Measurements from ENCODE around the gene LMOD3. TPM values are rescaled to one million over a fixed set of nuclear protein-coding genes. Genes with fewer than 3 reads are reported as not detected.

LMOD3 gene
- polyA plus RNA-seq, 4 donors = 0.09 to 0.31 (median 0.27) TPM; not detected in 1

DNA sequence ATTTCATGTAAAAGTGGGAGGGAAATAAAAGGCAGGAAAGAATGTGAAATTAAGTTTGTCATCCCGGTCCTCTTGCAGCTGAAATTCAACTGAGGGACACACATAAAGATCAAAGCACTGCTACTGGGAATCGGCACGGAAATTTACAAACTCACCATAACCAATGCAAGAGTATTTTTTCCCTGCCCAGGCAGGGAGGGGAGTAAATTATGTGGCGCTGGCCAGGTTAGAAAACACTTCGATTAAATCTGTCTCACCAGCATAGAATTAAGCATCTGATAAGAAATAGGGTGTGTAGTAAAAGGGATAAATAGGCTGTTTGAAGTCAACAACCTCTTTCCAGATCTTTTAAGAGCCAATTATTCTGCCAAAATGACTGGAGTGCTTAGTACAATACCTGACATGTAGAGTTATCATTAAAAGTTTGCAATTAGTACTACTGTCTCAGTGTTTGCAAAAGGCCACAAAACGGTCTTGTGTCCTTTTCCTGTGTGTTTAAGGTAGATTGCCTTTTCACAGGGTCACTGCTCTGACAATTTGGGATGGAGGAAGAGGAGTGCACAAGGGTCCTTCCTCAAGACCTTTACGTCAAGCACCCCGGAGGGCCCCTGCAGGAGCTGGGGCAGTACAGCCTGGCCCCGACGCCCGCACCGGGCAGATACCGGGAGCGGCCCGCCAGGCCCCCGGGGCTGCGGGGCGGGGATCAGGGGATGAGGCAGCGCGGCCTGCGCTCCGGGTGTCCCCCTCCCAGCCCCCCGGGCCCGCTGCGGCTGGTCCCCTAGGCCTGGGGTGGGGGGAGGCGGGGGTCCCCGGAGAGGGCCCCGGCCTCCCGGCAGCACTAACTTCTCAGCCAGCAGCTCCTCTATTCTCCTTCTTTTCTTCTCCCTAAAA is 42.9 kb downstream of the LMOD3 start:
- FAIRE-seq (no peak), DNase-seq (peak in 1 of 2 donors; percentile 62)
- WGBS, 3 donors = 0 to 3% (median 0%) methylated on average over 29 of the region's 29 CpGs

DNA sequence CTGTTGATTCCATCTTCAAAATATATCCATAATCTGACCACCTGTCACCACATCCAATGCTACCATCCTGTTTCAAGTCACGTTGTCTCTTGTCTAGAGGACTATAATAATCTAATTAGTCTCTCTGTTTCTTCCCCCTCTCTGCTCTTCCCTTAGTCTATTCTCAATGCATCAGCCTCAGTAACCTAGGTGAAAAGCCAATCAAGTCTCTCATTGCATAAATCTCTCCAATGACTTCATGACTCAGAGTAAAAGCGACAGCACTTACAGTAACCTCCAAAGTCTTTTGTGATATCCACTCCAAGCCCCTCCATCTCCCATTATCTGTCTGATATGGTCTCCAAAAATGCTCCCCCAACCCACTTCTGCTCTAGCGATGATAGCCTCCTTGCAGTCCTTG is 49.5 kb downstream of the LMOD3 start:
- Histone ChIP-seq H3K27ac (ENCODE audit: low read depth in 1 of 3, low read length in 2 of 3) (no peak overlapping the region), H3K4me3 (ENCODE audit: low read depth in 1 of 3, low read length in 3 of 3) (no peak overlapping the region), H3K9me3 (ENCODE audit: control insufficient read depth in 2 of 2, insufficient read depth in 1 of 2, low read depth in 1 of 2, low read length in 1 of 2) (no peaks in the 10 kb centered on the region), H3K36me3 (ENCODE audit: control insufficient read depth in 3 of 3, insufficient read depth in 2 of 3, low read depth in 1 of 3, low read length in 3 of 3) (peaks cover 0 to 18% (median 10%) of the 10 kb centered on the region in 3 donors), H3K4me1 (ENCODE audit: control insufficient read depth in 3 of 3, insufficient read depth in 2 of 3, low read depth in 1 of 3, low read length in 2 of 3) (no peaks in the 10 kb centered on the region), H3K27me3 (ENCODE audit: control insufficient read depth in 3 of 3, insufficient read depth in 3 of 3, low read length in 3 of 3) (no peaks in the 10 kb centered on the region)
- 94 to 97% (median 95%) methylated on average over 3 of the region's 3 CpGs for WGBS, 3 donors
- DNase-seq (no peak), FAIRE-seq (no peak)

More for the DNA sequence above, 42.9 kb downstream of the LMOD3 start:
- peaks cover 5 to 31% (median 13%) of the 10 kb centered on the region in 3 donors for H3K4me1 ChIP-seq (ENCODE audit: control insufficient read depth in 3 of 3, insufficient read depth in 2 of 3, low read depth in 1 of 3, low read length in 2 of 3)
- H3K4me3 ChIP-seq (ENCODE audit: low read depth in 1 of 3, low read length in 3 of 3) = peak overlapping the region; percentile 67 to 100 (median 98)
- H3K27ac ChIP-seq (ENCODE audit: low read depth in 1 of 3, low read length in 2 of 3) = peak overlapping the region; percentile 55 to 78 (median 57)
- H3K9me3 ChIP-seq (ENCODE audit: control insufficient read depth in 2 of 2, insufficient read depth in 1 of 2, low read depth in 1 of 2, low read length in 1 of 2) = no peaks in the 10 kb centered on the region
- H3K36me3 ChIP-seq (ENCODE audit: control insufficient read depth in 3 of 3, insufficient read depth in 2 of 3, low read depth in 1 of 3, low read length in 3 of 3) = peaks cover 0 to 8% (median 2%) of the 10 kb centered on the region in 3 donors
- H3K27me3 ChIP-seq (ENCODE audit: control insufficient read depth in 3 of 3, insufficient read depth in 3 of 3, low read length in 3 of 3) = no peaks in the 10 kb centered on the region

DNA sequence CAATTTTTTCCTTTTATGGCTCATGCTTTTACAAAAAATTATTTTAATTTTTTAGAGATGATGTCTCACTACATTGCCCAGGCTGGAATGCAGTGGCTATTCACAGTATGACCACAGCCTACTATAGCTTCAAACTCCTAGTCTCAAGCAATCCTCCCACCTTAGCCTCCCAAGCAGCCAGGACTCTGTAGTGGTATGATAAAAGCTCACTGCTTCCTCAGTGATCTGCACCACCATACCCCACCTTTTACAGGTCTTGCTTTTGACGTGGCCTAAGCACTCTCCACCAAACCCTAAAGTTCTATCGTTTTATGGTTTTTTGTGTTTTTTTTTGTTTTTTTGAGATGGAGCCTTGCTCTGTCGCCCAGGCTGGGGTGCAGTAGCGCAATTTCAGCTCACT is 56.3 kb downstream of the LMOD3 start:
- Histone ChIP-seq H3K27me3 (ENCODE audit: control insufficient read depth in 3 of 3, insufficient read depth in 3 of 3, low read length in 3 of 3) (no peaks in the 10 kb centered on the region), H3K4me1 (ENCODE audit: control insufficient read depth in 3 of 3, insufficient read depth in 2 of 3, low read depth in 1 of 3, low read length in 2 of 3) (no peaks in the 10 kb centered on the region), H3K36me3 (ENCODE audit: control insufficient read depth in 3 of 3, insufficient read depth in 2 of 3, low read depth in 1 of 3, low read length in 3 of 3) (peaks cover 0 to 22% (median 2%) of the 10 kb centered on the region in 3 donors), H3K9me3 (ENCODE audit: control insufficient read depth in 2 of 2, insufficient read depth in 1 of 2, low read depth in 1 of 2, low read length in 1 of 2) (no peaks in the 10 kb centered on the region), H3K27ac (ENCODE audit: low read depth in 1 of 3, low read length in 2 of 3) (no peak overlapping the region), H3K4me3 (ENCODE audit: low read depth in 1 of 3, low read length in 3 of 3) (no peak overlapping the region)
- DNase-seq (no peak), FAIRE-seq (no peak)
- WGBS, 3 donors = 66 to 88% (median 66%) methylated on average over 4 of the region's 4 CpGs

DNA sequence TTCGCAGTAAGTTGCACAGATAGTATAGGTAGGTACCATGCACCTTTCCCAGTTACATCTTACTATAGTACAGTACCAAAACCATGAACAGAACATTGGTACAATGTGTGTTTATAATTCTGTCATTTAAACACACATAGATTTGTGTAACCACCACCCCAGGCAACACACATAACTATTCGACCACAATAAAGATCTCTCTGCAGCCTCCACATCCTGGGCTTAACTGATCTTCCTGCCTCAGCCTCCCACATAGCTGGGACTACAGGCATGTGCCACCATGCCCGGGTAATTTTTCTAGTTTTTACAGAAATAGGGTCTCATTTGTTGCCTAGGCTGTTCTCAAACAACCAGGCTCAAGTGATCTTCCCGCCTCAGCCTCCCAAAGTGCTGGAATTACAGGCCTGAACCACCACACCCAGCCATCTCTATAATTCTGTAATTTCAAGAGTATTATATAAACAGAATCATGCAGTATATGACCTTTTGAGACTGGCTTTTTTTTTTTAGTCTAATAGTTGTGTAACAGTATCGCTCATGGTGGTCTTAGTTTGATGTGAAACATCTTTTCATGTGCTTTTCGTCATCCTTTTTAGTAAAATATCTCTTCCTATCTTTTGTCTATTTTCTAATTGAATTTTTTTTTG is 57.0 kb downstream of the LMOD3 start:
- Histone ChIP-seq H3K9me3 (ENCODE audit: control insufficient read depth in 2 of 2, insufficient read depth in 1 of 2, low read depth in 1 of 2, low read length in 1 of 2) (no peaks in the 10 kb centered on the region), H3K27me3 (ENCODE audit: control insufficient read depth in 3 of 3, insufficient read depth in 3 of 3, low read length in 3 of 3) (no peaks in the 10 kb centered on the region), H3K4me3 (ENCODE audit: low read depth in 1 of 3, low read length in 3 of 3) (no peak overlapping the region), H3K27ac (ENCODE audit: low read depth in 1 of 3, low read length in 2 of 3) (no peak overlapping the region), H3K36me3 (ENCODE audit: control insufficient read depth in 3 of 3, insufficient read depth in 2 of 3, low read depth in 1 of 3, low read length in 3 of 3) (peaks cover 0 to 25% (median 4%) of the 10 kb centered on the region in 3 donors), H3K4me1 (ENCODE audit: control insufficient read depth in 3 of 3, insufficient read depth in 2 of 3, low read depth in 1 of 3, low read length in 2 of 3) (no peaks in the 10 kb centered on the region)
- FAIRE-seq = no peak
- WGBS, 3 donors = 77 to 87% (median 79%) methylated on average over 6 of the region's 6 CpGs
- DNase-seq = no peak

DNA sequence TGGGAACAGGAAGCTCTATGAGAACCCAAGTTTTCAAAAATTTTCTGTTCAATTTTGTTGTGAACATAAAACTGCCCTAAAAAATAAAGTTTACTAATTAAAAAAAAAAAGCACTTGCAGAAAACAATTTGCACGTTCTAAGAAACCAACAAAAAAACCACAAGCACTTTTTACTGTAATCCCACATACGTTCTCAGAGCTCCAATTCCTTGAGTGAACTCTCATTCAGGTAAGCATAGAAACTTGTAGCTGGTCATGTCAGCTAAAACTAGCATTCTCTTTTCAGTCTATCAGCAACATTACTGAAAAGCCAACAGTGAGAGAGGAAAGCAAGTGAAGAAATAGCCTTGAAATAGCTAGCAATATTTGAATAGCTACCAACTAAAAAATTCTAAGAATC is 58.8 kb downstream of the LMOD3 start:
- Histone ChIP-seq H3K9me3 (ENCODE audit: control insufficient read depth in 2 of 2, insufficient read depth in 1 of 2, low read depth in 1 of 2, low read length in 1 of 2) (no peaks in the 10 kb centered on the region), H3K4me1 (ENCODE audit: control insufficient read depth in 3 of 3, insufficient read depth in 2 of 3, low read depth in 1 of 3, low read length in 2 of 3) (no peaks in the 10 kb centered on the region), H3K36me3 (ENCODE audit: control insufficient read depth in 3 of 3, insufficient read depth in 2 of 3, low read depth in 1 of 3, low read length in 3 of 3) (peaks cover 4 to 23% (median 5%) of the 10 kb centered on the region in 3 donors), H3K27ac (ENCODE audit: low read depth in 1 of 3, low read length in 2 of 3) (no peak overlapping the region), H3K27me3 (ENCODE audit: control insufficient read depth in 3 of 3, insufficient read depth in 3 of 3, low read length in 3 of 3) (no peaks in the 10 kb centered on the region), H3K4me3 (ENCODE audit: low read depth in 1 of 3, low read length in 3 of 3) (no peak overlapping the region)
- DNase-seq (peak in 1 of 2 donors; percentile 17), FAIRE-seq (no peak)
- 73 to 93% (median 78%) methylated on average over 2 of the region's 2 CpGs for WGBS, 3 donors

DNA sequence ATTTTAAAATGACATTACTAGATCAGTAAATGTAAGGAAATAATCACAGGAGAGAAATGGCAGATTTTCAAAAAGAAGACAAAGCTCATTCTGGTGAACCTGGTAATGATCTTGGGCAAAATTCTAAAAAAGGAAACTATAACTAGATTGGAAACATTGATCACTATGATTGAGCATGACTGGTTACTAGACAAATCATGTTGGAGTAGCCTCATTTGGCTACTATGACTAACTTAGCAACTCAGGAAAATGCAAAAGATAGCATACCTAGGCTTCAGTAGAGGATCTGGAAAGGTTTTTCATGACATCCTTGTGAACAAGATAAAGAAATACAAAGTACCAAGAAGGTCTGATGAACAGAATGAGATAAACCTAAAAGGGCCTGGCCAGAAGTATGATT is 62.7 kb downstream of the LMOD3 start:
- DNase-seq (no peak), FAIRE-seq (no peak)
- Histone ChIP-seq H3K27me3 (ENCODE audit: control insufficient read depth in 3 of 3, insufficient read depth in 3 of 3, low read length in 3 of 3) (no peaks in the 10 kb centered on the region), H3K4me1 (ENCODE audit: control insufficient read depth in 3 of 3, insufficient read depth in 2 of 3, low read depth in 1 of 3, low read length in 2 of 3) (no peaks in the 10 kb centered on the region), H3K4me3 (ENCODE audit: low read depth in 1 of 3, low read length in 3 of 3) (no peak overlapping the region), H3K27ac (ENCODE audit: low read depth in 1 of 3, low read length in 2 of 3) (peak overlapping the region in 1 of 3 donors; percentile 35), H3K36me3 (ENCODE audit: control insufficient read depth in 3 of 3, insufficient read depth in 2 of 3, low read depth in 1 of 3, low read length in 3 of 3) (peaks cover 4 to 18% (median 7%) of the 10 kb centered on the region in 3 donors), H3K9me3 (ENCODE audit: control insufficient read depth in 2 of 2, insufficient read depth in 1 of 2, low read depth in 1 of 2, low read length in 1 of 2) (no peaks in the 10 kb centered on the region)

DNA sequence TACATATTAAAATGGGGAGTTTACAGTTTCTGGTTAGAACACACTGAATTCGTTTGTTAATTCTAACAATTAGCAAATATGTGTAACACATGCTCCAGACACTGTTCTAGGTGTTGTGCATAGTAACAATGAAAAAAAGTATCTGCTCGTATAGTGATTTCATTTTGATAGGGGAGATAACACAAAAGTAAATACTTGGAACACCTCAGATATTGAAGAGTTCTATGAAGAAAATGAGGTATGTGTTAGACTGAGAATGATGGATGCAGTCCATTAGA is 63.5 kb downstream of the LMOD3 start:
- Histone ChIP-seq H3K36me3 (ENCODE audit: control insufficient read depth in 3 of 3, insufficient read depth in 2 of 3, low read depth in 1 of 3, low read length in 3 of 3) (peaks cover 4 to 21% (median 7%) of the 10 kb centered on the region in 3 donors), H3K9me3 (ENCODE audit: control insufficient read depth in 2 of 2, insufficient read depth in 1 of 2, low read depth in 1 of 2, low read length in 1 of 2) (no peaks in the 10 kb centered on the region), H3K27ac (ENCODE audit: low read depth in 1 of 3, low read length in 2 of 3) (peak overlapping the region in 2 of 3 donors; percentile 41 to 82), H3K27me3 (ENCODE audit: control insufficient read depth in 3 of 3, insufficient read depth in 3 of 3, low read length in 3 of 3) (no peaks in the 10 kb centered on the region), H3K4me3 (ENCODE audit: low read depth in 1 of 3, low read length in 3 of 3) (no peak overlapping the region), H3K4me1 (ENCODE audit: control insufficient read depth in 3 of 3, insufficient read depth in 2 of 3, low read depth in 1 of 3, low read length in 2 of 3) (no peaks in the 10 kb centered on the region)
- no peak for DNase-seq
- FAIRE-seq = no peak
- WGBS, 3 donors = 83 to 90% (median 84%) methylated on average over 2 of the region's 2 CpGs

DNA sequence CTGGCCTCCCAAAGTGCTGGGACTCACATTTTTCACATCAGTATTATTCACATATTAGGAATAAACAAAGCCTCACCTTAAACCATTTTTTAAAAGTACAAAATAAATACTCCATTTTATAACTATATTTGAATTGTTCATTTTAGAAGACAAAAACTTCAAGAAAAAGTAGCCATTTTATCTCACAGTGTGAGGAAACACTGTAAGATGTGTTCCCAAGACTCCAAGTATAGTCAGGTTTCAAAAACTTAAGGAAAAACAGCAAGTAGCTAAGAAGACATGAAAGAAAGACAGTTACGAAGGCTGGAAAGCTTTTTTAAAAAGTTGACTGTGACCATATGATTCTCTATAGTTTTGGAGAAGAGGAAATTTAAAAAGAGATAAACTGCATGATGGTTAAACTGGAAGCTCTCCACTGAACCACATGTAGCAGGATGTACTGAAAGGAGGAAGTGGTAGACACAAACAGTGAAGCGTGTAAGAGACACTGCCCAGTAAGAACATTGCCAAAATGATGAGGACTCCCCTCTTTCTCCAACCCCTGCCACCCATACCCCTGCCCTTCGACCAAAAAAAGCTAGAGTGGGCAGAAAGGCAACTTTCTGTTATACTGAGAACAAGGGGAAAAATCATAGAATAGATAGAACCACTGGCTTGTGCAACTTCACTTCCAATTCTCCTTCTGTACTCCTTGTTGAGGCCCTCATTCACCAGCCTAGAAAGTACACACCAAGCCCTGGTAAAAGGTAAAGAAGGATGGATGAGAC is 64.0 kb downstream of the LMOD3 start:
- Histone ChIP-seq H3K27ac (ENCODE audit: low read depth in 1 of 3, low read length in 2 of 3) (peak overlapping the region in 2 of 3 donors; percentile 41 to 82), H3K4me3 (ENCODE audit: low read depth in 1 of 3, low read length in 3 of 3) (no peak overlapping the region), H3K9me3 (ENCODE audit: control insufficient read depth in 2 of 2, insufficient read depth in 1 of 2, low read depth in 1 of 2, low read length in 1 of 2) (no peaks in the 10 kb centered on the region), H3K4me1 (ENCODE audit: control insufficient read depth in 3 of 3, insufficient read depth in 2 of 3, low read depth in 1 of 3, low read length in 2 of 3) (no peaks in the 10 kb centered on the region), H3K27me3 (ENCODE audit: control insufficient read depth in 3 of 3, insufficient read depth in 3 of 3, low read length in 3 of 3) (no peaks in the 10 kb centered on the region), H3K36me3 (ENCODE audit: control insufficient read depth in 3 of 3, insufficient read depth in 2 of 3, low read depth in 1 of 3, low read length in 3 of 3) (peaks cover 4 to 21% (median 7%) of the 10 kb centered on the region in 3 donors)
- DNase-seq (peak in 1 of 2 donors; percentile 49), FAIRE-seq (no peak)
- WGBS, 3 donors = 65 to 87% (median 71%) methylated on average over 3 of the region's 3 CpGs

Data from small intestine (tissue), 7 donors.